Adrenal gland (tissue), 5 donors: ENCODE measurements around the gene BSPH1.

ENCODE experiments used
- POLR2A ChIP-seq, 2 donors: fragments of 450-650 bp; IDR thresholded peaks; one replicate each; pipeline ENCODE4 v1.6.1; 2017; ENCODE audit warnings: antibody characterized with exemption in 2 of 2, mild to moderate bottlenecking in 2 of 2, moderate library complexity in 1 of 2
- TF ChIP-seq, protein P1 (sequence below), 6 experiments: fragments of 450-650 bp in 4 of 6; fragments of 200-600 bp in 2 of 6; sonication (generic) in 1 of 6; IDR thresholded peaks; 1 replicate in 5 of 6; 2 replicates in 1 of 6; pipeline versions ENCODE4 v1.5.1 to v1.8.0; 2016 to 2021; ENCODE audit warnings: antibody characterized with exemption in 6 of 6, mild to moderate bottlenecking in 2 of 6, moderate library complexity in 1 of 6
- donor health status: DM: no; HTN: no; CAD: no.

DNA sequence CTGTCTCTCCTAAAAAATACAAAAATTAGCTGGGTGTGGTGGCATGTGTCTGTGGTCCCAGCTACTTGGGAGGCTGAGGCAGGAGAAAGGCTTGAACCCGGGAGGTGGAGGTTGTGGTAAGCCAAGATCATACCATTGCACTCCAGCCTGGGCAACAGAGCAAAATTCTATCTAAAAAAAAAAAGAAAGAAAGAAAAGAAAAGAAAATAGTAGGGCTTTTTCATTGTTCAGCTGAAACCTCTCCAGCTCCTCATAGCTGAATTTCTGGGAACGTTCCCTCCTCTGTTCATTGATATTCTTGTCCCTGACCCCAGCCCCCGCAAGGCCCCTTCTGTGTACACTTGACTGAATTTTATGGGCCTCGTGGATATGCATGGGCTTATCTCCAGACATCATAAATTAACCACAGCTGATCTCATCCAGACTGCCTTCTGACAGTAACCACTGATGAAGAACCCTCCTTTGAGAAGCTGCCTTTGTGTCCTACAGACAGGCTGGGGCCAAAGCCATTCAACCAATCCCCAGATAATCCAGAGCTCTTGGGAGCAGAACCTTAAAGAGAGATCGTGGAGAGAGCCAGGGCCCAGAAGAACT lies 2.3 kb upstream of the BSPH1 start, which contains the start of gene ELSPBP1:
- TF ChIP-seq, protein P1, sequence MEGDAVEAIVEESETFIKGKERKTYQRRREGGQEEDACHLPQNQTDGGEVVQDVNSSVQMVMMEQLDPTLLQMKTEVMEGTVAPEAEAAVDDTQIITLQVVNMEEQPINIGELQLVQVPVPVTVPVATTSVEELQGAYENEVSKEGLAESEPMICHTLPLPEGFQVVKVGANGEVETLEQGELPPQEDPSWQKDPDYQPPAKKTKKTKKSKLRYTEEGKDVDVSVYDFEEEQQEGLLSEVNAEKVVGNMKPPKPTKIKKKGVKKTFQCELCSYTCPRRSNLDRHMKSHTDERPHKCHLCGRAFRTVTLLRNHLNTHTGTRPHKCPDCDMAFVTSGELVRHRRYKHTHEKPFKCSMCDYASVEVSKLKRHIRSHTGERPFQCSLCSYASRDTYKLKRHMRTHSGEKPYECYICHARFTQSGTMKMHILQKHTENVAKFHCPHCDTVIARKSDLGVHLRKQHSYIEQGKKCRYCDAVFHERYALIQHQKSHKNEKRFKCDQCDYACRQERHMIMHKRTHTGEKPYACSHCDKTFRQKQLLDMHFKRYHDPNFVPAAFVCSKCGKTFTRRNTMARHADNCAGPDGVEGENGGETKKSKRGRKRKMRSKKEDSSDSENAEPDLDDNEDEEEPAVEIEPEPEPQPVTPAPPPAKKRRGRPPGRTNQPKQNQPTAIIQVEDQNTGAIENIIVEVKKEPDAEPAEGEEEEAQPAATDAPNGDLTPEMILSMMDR (IDR thresholded peaks at IDR 0.05): no peak
- TF ChIP-seq POLR2A (IDR thresholded peaks at IDR 0.05): no peak
